Liver (tissue), 9 donors: ENCODE data around the gene GCC2. TPM values are rescaled to one million over a fixed set of nuclear protein-coding genes. Genes with fewer than 3 reads are reported as not detected.

Experiments used
- DNase-seq: peaks from one replicate; pipeline ENCODE4 v3.0.0-alpha.2; 2017; ENCODE audit warnings: low spot score
- H3K27ac ChIP-seq, 2 donors: one replicate each; pipeline ENCODE4 v1.7.0; 2013; ENCODE audit warnings: inconsistent platforms in 2 of 2, low read length in 2 of 2, control low read depth in 1 of 2, low read depth in 1 of 2, mild to moderate bottlenecking in 1 of 2
- H3K27me3 ChIP-seq, 4 donors: one replicate each; pipeline versions ENCODE4 v1.6.1 to v1.7.0; 2013; ENCODE audit warnings: low read length in 3 of 4, inconsistent platforms in 1 of 4, mild to moderate bottlenecking in 1 of 4, moderate library complexity in 1 of 4; ENCODE audit not compliant: control insufficient read depth in 4 of 4, insufficient read depth in 4 of 4
- H3K36me3 ChIP-seq, 4 donors: one replicate each; pipeline versions ENCODE4 v1.6.1 to v1.7.0; 2013; ENCODE audit warnings: low read length in 3 of 4, mild to moderate bottlenecking in 3 of 4, low read depth in 1 of 4, moderate library complexity in 1 of 4; ENCODE audit not compliant: control insufficient read depth in 4 of 4, insufficient read depth in 3 of 4
- H3K4me1 ChIP-seq, 4 donors: one replicate each; pipeline versions ENCODE4 v1.6.1 to v1.7.0; 2013; ENCODE audit warnings: low read length in 3 of 4, mild to moderate bottlenecking in 3 of 4, moderate library complexity in 1 of 4; ENCODE audit not compliant: control insufficient read depth in 4 of 4, insufficient read depth in 4 of 4
- H3K4me3 ChIP-seq, 3 donors: one replicate each; pipeline versions ENCODE4 v1.6.1 to v1.7.0; 2013; ENCODE audit warnings: low read length in 3 of 3, control low read depth in 1 of 3, low read depth in 1 of 3, mild to moderate bottlenecking in 1 of 3
- H3K9ac ChIP-seq, 2 donors: one replicate each; pipeline ENCODE4 v1.7.0; 2013; ENCODE audit warnings: low read length in 2 of 2, mild to moderate bottlenecking in 2 of 2, moderate library complexity in 2 of 2, control low read depth in 1 of 2, low read depth in 1 of 2
- H3K9me3 ChIP-seq, 4 donors: one replicate each; pipeline versions ENCODE4 v1.6.1 to v1.7.0; 2013; ENCODE audit warnings: low read length in 3 of 4; ENCODE audit not compliant: control insufficient read depth in 4 of 4
- EGR1 ChIP-seq, 2 donors: IDR thresholded peaks; 2 replicates each; pipeline ENCODE4 v1.6.1; 2016 to 2018; ENCODE audit warnings: antibody characterized with exemption in 2 of 2, low read depth in 2 of 2
- FOXA1 ChIP-seq: IDR thresholded peaks from 2 replicates; pipeline ENCODE4 v1.6.1; 2016; ENCODE audit warnings: antibody characterized with exemption
- FOXA2 ChIP-seq: IDR thresholded peaks from 2 replicates; pipeline ENCODE4 v1.6.1; 2016; ENCODE audit warnings: antibody characterized with exemption
- GABPA ChIP-seq, 2 donors: IDR thresholded peaks in 1 of 2; conservative IDR thresholded peaks in 1 of 2; 2 replicates each; pipeline ENCODE4 v1.6.1; 2016; ENCODE audit warnings: antibody characterized with exemption in 2 of 2, mild to moderate bottlenecking in 1 of 2, moderate library complexity in 1 of 2
- HNF4A ChIP-seq, 2 donors: conservative IDR thresholded peaks; 2 replicates each; pipeline ENCODE4 v1.6.1; 2016; ENCODE audit warnings: antibody characterized with exemption in 2 of 2, mild to moderate bottlenecking in 2 of 2
- HNF4G ChIP-seq: IDR thresholded peaks from 2 replicates; pipeline ENCODE4 v1.6.1; 2016; ENCODE audit warnings: antibody characterized with exemption
- JUND ChIP-seq, 2 donors: IDR thresholded peaks; 2 replicates each; pipeline ENCODE4 v1.6.1; 2016; ENCODE audit warnings: antibody characterized with exemption in 2 of 2
- NR2F2 ChIP-seq: IDR thresholded peaks from 2 replicates; pipeline ENCODE4 v1.6.1; 2016; ENCODE audit warnings: antibody characterized with exemption
- RAD21 ChIP-seq, 2 donors: IDR thresholded peaks; 2 replicates each; pipeline ENCODE4 v1.6.1; 2016; ENCODE audit warnings: antibody characterized with exemption in 2 of 2, mild to moderate bottlenecking in 2 of 2
- RXRA ChIP-seq, 2 donors: IDR thresholded peaks; 2 replicates each; pipeline ENCODE4 v1.6.1; 2017 to 2018; ENCODE audit warnings: antibody characterized with exemption in 2 of 2, mild to moderate bottlenecking in 1 of 2
- SP1 ChIP-seq: IDR thresholded peaks from 2 replicates; pipeline ENCODE4 v1.6.1; 2018; ENCODE audit warnings: antibody characterized with exemption, mild to moderate bottlenecking
- TAF1 ChIP-seq: conservative IDR thresholded peaks from 2 replicates; pipeline ENCODE4 v1.6.1; 2016; ENCODE audit warnings: antibody characterized with exemption, mild to moderate bottlenecking
- YY1 ChIP-seq: IDR thresholded peaks from 2 replicates; pipeline ENCODE4 v1.6.1; 2016; ENCODE audit warnings: antibody characterized with exemption, mild to moderate bottlenecking
- WGBS: extraction: QIAGEN DNeasy Blood & Tissue Kit; methylation state at CpG from one replicate; pipeline ENCODE4 v1.1.7; 2013; 5-methylcytosine and 5-hydroxymethylcytosine counted together
- polyA plus RNA-seq, 2 donors: library from polyadenylated mRNA; stranded (reverse) in 1 of 2; unstranded in 1 of 2; fragments of 200-250 nt in 1 of 2; fragments of >200 nt in 1 of 2; fragmentation: Nextera tagmentation in 1 of 2; extraction: Ambion mirVana in 1 of 2; gene quantifications; one replicate each; pipeline versions ENCODE4 v1.2.1 to v1.2.3, GENCODE V29; 2013 to 2015
- total RNA-seq, 2 donors: library from RNA; depleted of rRNA; stranded (reverse); fragments of >200 nt; gene quantifications; one replicate each; pipeline ENCODE4 v1.2.3, GENCODE V29; 2014
- TF ChIP-seq, protein P1 (sequence below): IDR thresholded peaks from 2 replicates; pipeline ENCODE4 v1.6.1; 2016; ENCODE audit warnings: antibody characterized with exemption, mild to moderate bottlenecking
- TF ChIP-seq, protein P2 (sequence below): fragments of 150-350 bp; IDR thresholded peaks from 2 replicates; pipeline ENCODE4 v1.5.1; 2017; ENCODE audit warnings: improper control_type of control experiment, low read depth, low read length; ENCODE audit not compliant: missing input control
- TF ChIP-seq, protein P3 (sequence below): IDR thresholded peaks from 2 replicates; pipeline ENCODE4 v1.6.1; 2016; ENCODE audit warnings: antibody characterized with exemption
- TF ChIP-seq, protein P4 (sequence below): IDR thresholded peaks from 2 replicates; pipeline ENCODE4 v1.6.1; 2016; ENCODE audit warnings: antibody characterized with exemption
- TF ChIP-seq, protein P5 (sequence below): IDR thresholded peaks from 2 replicates; pipeline ENCODE4 v1.6.1; 2016; ENCODE audit warnings: antibody characterized with exemption
- donor health status: healthy.
- donor health status: healthy.
- donor health status: healthy.
- donor health status: healthy.
- donor health status: healthy.

Gene GCC2
- total and polyA plus RNA-seq, 4 donors, result 4.8 to 26.1 (median 19.9) TPM

DNA sequence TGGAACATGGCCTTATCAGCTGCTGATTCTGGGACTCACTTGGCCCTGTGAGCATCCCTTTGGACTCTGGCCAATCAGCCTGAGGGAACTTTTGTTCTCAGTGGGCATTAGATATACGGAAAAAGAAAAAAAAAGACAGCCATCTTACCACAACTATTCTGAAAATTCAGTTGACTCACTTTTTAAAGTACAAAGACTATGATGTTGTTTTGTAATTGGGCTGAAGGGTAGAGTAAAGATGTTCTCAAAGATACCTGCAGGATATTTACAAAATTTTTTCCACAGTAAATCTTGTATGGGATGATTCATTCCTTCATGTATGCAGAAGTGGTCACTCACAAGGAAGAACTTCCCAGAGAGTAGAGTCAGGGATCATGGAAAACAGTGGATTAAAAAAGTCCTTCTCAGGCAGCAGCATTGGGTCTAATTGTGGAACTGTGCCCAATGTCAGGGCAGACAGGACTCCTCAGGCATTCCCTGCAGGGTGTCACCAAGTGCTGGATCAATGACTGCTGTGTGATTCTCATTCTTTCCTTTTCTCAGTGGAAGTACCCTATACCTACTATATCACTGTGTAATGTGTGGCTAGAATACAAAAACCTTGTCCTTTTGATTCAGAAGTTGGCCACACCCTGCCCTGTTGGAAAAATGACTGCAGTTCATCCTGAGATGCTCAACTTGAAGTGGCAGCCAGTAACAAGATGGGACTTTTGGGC lies 35.9 kb upstream of the GCC2 start:
- Histone ChIP-seq H3K4me3 (no peak overlapping the region), H3K27me3 (no peaks in the 10 kb centered on the region), H3K4me1 (no peaks in the 10 kb centered on the region), H3K36me3 (no peaks in the 10 kb centered on the region), H3K9ac (no peak overlapping the region), H3K9me3 (no peaks in the 10 kb centered on the region), H3K27ac (no peak overlapping the region)
- no peak for TF ChIP-seq NR2F2
- no peak for TF ChIP-seq RAD21 (IDR thresholded peaks at IDR 0.05)
- TF ChIP-seq, protein P1, sequence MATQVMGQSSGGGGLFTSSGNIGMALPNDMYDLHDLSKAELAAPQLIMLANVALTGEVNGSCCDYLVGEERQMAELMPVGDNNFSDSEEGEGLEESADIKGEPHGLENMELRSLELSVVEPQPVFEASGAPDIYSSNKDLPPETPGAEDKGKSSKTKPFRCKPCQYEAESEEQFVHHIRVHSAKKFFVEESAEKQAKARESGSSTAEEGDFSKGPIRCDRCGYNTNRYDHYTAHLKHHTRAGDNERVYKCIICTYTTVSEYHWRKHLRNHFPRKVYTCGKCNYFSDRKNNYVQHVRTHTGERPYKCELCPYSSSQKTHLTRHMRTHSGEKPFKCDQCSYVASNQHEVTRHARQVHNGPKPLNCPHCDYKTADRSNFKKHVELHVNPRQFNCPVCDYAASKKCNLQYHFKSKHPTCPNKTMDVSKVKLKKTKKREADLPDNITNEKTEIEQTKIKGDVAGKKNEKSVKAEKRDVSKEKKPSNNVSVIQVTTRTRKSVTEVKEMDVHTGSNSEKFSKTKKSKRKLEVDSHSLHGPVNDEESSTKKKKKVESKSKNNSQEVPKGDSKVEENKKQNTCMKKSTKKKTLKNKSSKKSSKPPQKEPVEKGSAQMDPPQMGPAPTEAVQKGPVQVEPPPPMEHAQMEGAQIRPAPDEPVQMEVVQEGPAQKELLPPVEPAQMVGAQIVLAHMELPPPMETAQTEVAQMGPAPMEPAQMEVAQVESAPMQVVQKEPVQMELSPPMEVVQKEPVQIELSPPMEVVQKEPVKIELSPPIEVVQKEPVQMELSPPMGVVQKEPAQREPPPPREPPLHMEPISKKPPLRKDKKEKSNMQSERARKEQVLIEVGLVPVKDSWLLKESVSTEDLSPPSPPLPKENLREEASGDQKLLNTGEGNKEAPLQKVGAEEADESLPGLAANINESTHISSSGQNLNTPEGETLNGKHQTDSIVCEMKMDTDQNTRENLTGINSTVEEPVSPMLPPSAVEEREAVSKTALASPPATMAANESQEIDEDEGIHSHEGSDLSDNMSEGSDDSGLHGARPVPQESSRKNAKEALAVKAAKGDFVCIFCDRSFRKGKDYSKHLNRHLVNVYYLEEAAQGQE, result no peak
- TF ChIP-seq FOXA2, result no peak
- no peak for TF ChIP-seq FOXA1
- no peak for TF ChIP-seq HNF4A (conservative IDR thresholded peaks at IDR 0.05)
- TF ChIP-seq YY1, result no peak
- no peak for TF ChIP-seq TAF1
- no peak for TF ChIP-seq JUND (IDR thresholded peaks at IDR 0.05)
- TF ChIP-seq GABPA (IDR thresholded peaks at IDR 0.05 in 1 of 2, conservative IDR thresholded peaks at IDR 0.05 in 1 of 2), result no peak
- TF ChIP-seq, protein P2, sequence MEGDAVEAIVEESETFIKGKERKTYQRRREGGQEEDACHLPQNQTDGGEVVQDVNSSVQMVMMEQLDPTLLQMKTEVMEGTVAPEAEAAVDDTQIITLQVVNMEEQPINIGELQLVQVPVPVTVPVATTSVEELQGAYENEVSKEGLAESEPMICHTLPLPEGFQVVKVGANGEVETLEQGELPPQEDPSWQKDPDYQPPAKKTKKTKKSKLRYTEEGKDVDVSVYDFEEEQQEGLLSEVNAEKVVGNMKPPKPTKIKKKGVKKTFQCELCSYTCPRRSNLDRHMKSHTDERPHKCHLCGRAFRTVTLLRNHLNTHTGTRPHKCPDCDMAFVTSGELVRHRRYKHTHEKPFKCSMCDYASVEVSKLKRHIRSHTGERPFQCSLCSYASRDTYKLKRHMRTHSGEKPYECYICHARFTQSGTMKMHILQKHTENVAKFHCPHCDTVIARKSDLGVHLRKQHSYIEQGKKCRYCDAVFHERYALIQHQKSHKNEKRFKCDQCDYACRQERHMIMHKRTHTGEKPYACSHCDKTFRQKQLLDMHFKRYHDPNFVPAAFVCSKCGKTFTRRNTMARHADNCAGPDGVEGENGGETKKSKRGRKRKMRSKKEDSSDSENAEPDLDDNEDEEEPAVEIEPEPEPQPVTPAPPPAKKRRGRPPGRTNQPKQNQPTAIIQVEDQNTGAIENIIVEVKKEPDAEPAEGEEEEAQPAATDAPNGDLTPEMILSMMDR, result no peak
- TF ChIP-seq, protein P3, sequence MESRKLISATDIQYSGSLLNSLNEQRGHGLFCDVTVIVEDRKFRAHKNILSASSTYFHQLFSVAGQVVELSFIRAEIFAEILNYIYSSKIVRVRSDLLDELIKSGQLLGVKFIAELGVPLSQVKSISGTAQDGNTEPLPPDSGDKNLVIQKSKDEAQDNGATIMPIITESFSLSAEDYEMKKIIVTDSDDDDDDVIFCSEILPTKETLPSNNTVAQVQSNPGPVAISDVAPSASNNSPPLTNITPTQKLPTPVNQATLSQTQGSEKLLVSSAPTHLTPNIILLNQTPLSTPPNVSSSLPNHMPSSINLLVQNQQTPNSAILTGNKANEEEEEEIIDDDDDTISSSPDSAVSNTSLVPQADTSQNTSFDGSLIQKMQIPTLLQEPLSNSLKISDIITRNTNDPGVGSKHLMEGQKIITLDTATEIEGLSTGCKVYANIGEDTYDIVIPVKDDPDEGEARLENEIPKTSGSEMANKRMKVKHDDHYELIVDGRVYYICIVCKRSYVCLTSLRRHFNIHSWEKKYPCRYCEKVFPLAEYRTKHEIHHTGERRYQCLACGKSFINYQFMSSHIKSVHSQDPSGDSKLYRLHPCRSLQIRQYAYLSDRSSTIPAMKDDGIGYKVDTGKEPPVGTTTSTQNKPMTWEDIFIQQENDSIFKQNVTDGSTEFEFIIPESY, result no peak
- TF ChIP-seq RXRA (IDR thresholded peaks at IDR 0.05), result no peak
- TF ChIP-seq, protein P4, sequence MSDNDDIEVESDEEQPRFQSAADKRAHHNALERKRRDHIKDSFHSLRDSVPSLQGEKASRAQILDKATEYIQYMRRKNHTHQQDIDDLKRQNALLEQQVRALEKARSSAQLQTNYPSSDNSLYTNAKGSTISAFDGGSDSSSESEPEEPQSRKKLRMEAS, result no peak
- no peak for TF ChIP-seq EGR1 (IDR thresholded peaks at IDR 0.05; ENCODE audit: low read depth in 2 of 2)
- no peak for TF ChIP-seq SP1
- TF ChIP-seq, protein P5, sequence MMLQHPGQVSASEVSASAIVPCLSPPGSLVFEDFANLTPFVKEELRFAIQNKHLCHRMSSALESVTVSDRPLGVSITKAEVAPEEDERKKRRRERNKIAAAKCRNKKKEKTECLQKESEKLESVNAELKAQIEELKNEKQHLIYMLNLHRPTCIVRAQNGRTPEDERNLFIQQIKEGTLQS, result no peak
- TF ChIP-seq HNF4G, result no peak
- WGBS, result 74% methylated on average over 1 of the region's 1 CpG
- DNase-seq, result no peak
